ENCODE results near the gene SBF1. TPM values are rescaled to one million over a fixed set of nuclear protein-coding genes. Genes with fewer than 3 reads are reported as not detected.

Gene SBF1
- total RNA-seq, 4 donors from 2014 or later = 59.9 to 241 (median 108) TPM

GRCh38 chr22:50425179-50425916 is 49.5 kb downstream of the SBF1 start:
- H3K9me3 ChIP-seq = no peaks in the 10 kb centered on the region
- WGBS, 2 donors (ENCODE audit: low coverage in 1 of 2) = 88 to 98% methylated on average over 5 to 12 of the region's 12 CpGs
- intact Hi-C loops (cut with DNase I; ENCODE audit: low total_unique reads) = no loop called here
- H3K36me3 ChIP-seq = peaks cover 0 to 72% (median 24%) of the 10 kb centered on the region in 4 donors
- no peaks in the 10 kb centered on the region for H3K27me3 ChIP-seq
- no peak for DNase-seq
- in situ Hi-C loops (cut with MboI; ENCODE audit: low pct_ligation_motif_present in 1 of 4, low pct_unique_long_range_greater_than_20kb in 1 of 4, low sequenced_read_pairs in 3 of 4) = no loop called here
- no peak overlapping the region for H3K4me3 ChIP-seq
- no peak for TF ChIP-seq CTCF (IDR thresholded peaks at IDR 0.05)
- no peak for TF ChIP-seq EP300 (IDR thresholded peaks at IDR 0.05; ENCODE audit: low read depth)
- TF ChIP-seq POLR2AphosphoS5 (IDR thresholded peaks at IDR 0.05) = no peak
- TF ChIP-seq POLR2A (IDR thresholded peaks at IDR 0.05) = no peak
- H3K4me1 ChIP-seq = no peaks in the 10 kb centered on the region
- no peak overlapping the region for H3K27ac ChIP-seq

- in situ Hi-C loops (cut with MboI; ENCODE audit: low pct_ligation_motif_present in 1 of 4, low pct_unique_long_range_greater_than_20kb in 1 of 4, low sequenced_read_pairs in 3 of 4) (no loop called here), intact Hi-C loops (cut with DNase I; ENCODE audit: low total_unique reads) (no loop called here)
- no peaks in the 10 kb centered on the region for H3K9me3 ChIP-seq
- H3K4me3 ChIP-seq = no peak overlapping the region
- no peaks in the 10 kb centered on the region for H3K4me1 ChIP-seq
- whole genome bisulfite sequencing, 2 donors (ENCODE audit: low coverage in 1 of 2) = 94% methylated on average over 14 of the region's 14 CpGs; no CpG with 5 or more reads in 1 of the 2 donors
- H3K27ac ChIP-seq = no peak overlapping the region
- DNase-seq = no peak
- no peak for TF ChIP-seq EP300 (IDR thresholded peaks at IDR 0.05; ENCODE audit: low read depth)
- TF ChIP-seq POLR2AphosphoS5 (IDR thresholded peaks at IDR 0.05) = no peak
- no peak for TF ChIP-seq POLR2A (IDR thresholded peaks at IDR 0.05)
- no peak for TF ChIP-seq CTCF (IDR thresholded peaks at IDR 0.05)
- H3K27me3 ChIP-seq = no peaks in the 10 kb centered on the region
- H3K36me3 ChIP-seq = peaks cover 0 to 77% (median 24%) of the 10 kb centered on the region in 4 donors
Measured at GRCh38 chr22:50423956-50424355, 50.9 kb downstream of the SBF1 start.

- no peaks in the 10 kb centered on the region for H3K27me3 ChIP-seq
- no peaks in the 10 kb centered on the region for H3K4me1 ChIP-seq
- no peak overlapping the region for H3K27ac ChIP-seq
- H3K4me3 ChIP-seq = no peak overlapping the region
- peaks cover 0 to 76% (median 24%) of the 10 kb centered on the region in 4 donors for H3K36me3 ChIP-seq
- H3K9me3 ChIP-seq = no peaks in the 10 kb centered on the region
- WGBS, 2 donors (ENCODE audit: low coverage in 1 of 2) = 93 to 100% methylated on average over 2 to 21 of the region's 21 CpGs
- intact Hi-C loops (cut with DNase I; ENCODE audit: low total_unique reads) = no loop called here
- no peak for TF ChIP-seq CTCF (IDR thresholded peaks at IDR 0.05)
- TF ChIP-seq POLR2AphosphoS5 (IDR thresholded peaks at IDR 0.05) = no peak
- no peak for TF ChIP-seq POLR2A (IDR thresholded peaks at IDR 0.05)
- no peak for TF ChIP-seq EP300 (IDR thresholded peaks at IDR 0.05; ENCODE audit: low read depth)
- no peak for DNase-seq
- in situ Hi-C loops (cut with MboI; ENCODE audit: low pct_ligation_motif_present in 1 of 4, low pct_unique_long_range_greater_than_20kb in 1 of 4, low sequenced_read_pairs in 3 of 4) = no loop called here
Measured at GRCh38 chr22:50422961-50423815, 51.6 kb downstream of the SBF1 start.

GRCh38 chr22:50422046-50422445 is 52.8 kb downstream of the SBF1 start:
- in situ Hi-C loops (cut with MboI; ENCODE audit: low pct_ligation_motif_present in 1 of 4, low pct_unique_long_range_greater_than_20kb in 1 of 4, low sequenced_read_pairs in 3 of 4) (no loop called here), intact Hi-C loops (cut with DNase I; ENCODE audit: low total_unique reads) (no loop called here)
- TF ChIP-seq CTCF (IDR thresholded peaks at IDR 0.05) (no peak), POLR2AphosphoS5 (IDR thresholded peaks at IDR 0.05) (no peak)
- no peaks in the 10 kb centered on the region for H3K9me3 ChIP-seq
- H3K36me3 ChIP-seq = peaks cover 0 to 79% (median 21%) of the 10 kb centered on the region in 4 donors
- DNase-seq = no peak
- H3K4me3 ChIP-seq = no peak overlapping the region
- no peaks in the 10 kb centered on the region for H3K27me3 ChIP-seq
- 95% methylated on average over 14 of the region's 14 CpGs; no CpG with 5 or more reads in 1 of the 2 donors for WGBS, 2 donors (ENCODE audit: low coverage in 1 of 2)
- H3K27ac ChIP-seq = no peak overlapping the region
- H3K4me1 ChIP-seq = no peaks in the 10 kb centered on the region

Measured in transverse colon (tissue), 4 donors.